ENCODE data around the gene POU2AF2.

DNA sequence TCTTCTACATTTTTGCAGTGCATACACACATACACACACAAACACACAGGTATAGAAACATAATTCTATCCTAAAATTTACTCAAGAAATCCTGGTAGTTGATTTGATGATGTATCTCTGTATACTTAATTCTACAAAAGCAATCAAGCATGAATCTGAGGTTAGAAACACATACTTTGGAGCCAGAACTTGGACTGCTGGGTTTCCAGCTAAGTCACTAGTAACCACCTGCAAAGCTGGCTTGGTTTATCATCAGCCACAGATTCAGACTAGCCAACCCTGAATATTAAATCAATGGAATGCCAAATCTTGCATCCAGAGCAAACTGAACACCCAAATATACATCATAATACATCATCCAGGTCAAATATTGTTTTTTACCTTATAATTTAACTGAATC, 24.8 kb upstream of the POU2AF2 start:
- TF ChIP-seq CTCF (IDR thresholded peaks at IDR 0.05) (no peak), POLR2A (IDR thresholded peaks at IDR 0.05) (no peak)

All from esophagus squamous epithelium (tissue), 4 donors.